ENCODE measurements around the gene TLCD2. TPM values are rescaled to one million over a fixed set of nuclear protein-coding genes. Genes with fewer than 3 reads are reported as not detected.

TLCD2 gene
- total and polyA plus RNA-seq, 2 of the 13 experiments (the other 11 are each of a cell fraction or from before 2014, with no cell fraction given) = 0.90 to 1.1 TPM

DNA sequence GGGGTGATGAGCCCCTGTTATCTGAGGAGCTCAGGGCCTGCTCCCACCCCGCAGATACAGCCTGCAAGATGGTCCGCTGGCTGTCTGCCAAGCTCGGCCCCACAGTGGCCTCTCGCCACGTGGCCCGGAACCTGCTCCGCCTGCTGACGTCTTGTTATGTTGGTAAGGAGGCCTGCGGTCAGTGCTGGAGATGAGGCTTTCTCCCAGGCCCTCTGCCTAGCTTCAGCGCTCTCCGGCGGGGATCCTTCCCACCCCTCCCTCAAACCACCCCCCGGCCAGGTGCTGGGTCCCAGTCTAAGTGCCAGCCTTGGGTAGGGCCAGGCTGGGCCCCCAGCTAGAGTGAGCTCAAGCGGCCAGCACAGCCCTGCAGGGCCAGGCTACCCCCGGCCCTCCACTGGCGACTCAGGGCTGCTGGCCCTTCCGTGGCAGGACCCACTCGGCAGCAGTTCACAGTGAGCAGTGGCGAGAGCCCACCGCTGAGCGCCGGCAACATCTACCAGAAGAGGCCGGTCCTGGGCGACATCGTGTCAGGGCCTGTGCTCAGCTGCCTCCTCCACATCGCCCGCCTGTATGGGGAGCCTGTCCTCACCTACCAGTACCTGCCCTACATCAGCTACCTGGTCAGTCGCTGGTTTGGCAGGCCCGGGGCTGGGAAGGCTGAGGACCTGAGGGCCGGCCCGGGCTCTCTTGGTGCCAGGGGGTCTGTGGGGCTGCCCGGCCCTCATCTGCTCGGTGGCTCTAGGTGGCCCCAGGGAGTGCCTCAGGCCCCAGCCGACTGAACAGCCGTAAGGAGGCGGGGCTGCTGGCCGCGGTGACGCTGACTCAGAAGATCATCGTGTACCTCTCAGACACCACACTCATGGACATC is 20.4 kb upstream of the TLCD2 start (continued):
- TF ChIP-seq NCOA5 (CRISPR knock-in tag; IDR thresholded peaks at IDR 0.05) (no peak), ZNF558 (CRISPR knock-in tag; IDR thresholded peaks at IDR 0.05; ENCODE audit: borderline replicate concordance) (no peak), ZBTB38 (CRISPR knock-in tag; IDR thresholded peaks at IDR 0.05) (0 out of 2 replicates have a peak, but pooled peaks have one; percentile 27), AGO2 (optimal IDR thresholded peaks at IDR 0.05; ENCODE audit: low read depth, low read length) (peak; percentile 82), ZNF34 (CRISPR knock-in tag; IDR thresholded peaks at IDR 0.05; ENCODE audit: borderline replicate concordance) (no peak)
- TF ChIP-seq, protein P1, sequence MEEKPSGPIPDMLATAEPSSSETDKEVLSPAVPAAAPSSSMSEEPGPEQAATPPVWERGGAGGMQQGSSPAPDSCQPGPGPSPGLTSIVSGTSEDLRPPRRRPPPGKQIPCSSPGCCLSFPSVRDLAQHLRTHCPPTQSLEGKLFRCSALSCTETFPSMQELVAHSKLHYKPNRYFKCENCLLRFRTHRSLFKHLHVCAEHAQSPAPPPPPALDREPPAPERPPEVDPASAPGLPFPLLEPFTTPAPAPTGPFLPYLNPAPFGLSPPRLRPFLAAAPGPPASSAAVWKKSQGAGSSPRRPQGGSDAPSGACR (CRISPR knock-in tag; IDR thresholded peaks at IDR 0.05) = no peak
- TF ChIP-seq, protein P2, sequence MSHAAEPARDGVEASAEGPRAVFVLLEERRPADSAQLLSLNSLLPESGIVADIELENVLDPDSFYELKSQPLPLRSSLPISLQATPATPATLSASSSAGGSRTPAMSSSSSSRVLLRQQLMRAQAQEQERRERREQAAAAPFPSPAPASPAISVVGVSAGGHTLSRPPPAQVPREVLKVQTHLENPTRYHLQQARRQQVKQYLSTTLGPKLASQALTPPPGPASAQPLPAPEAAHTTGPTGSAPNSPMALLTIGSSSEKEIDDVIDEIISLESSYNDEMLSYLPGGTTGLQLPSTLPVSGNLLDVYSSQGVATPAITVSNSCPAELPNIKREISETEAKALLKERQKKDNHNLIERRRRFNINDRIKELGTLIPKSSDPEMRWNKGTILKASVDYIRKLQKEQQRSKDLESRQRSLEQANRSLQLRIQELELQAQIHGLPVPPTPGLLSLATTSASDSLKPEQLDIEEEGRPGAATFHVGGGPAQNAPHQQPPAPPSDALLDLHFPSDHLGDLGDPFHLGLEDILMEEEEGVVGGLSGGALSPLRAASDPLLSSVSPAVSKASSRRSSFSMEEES (CRISPR knock-in tag; IDR thresholded peaks at IDR 0.05) = no peak
- TF ChIP-seq, protein P3, sequence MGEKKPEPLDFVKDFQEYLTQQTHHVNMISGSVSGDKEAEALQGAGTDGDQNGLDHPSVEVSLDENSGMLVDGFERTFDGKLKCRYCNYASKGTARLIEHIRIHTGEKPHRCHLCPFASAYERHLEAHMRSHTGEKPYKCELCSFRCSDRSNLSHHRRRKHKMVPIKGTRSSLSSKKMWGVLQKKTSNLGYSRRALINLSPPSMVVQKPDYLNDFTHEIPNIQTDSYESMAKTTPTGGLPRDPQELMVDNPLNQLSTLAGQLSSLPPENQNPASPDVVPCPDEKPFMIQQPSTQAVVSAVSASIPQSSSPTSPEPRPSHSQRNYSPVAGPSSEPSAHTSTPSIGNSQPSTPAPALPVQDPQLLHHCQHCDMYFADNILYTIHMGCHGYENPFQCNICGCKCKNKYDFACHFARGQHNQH (CRISPR knock-in tag; IDR thresholded peaks at IDR 0.05) = no peak

DNA sequence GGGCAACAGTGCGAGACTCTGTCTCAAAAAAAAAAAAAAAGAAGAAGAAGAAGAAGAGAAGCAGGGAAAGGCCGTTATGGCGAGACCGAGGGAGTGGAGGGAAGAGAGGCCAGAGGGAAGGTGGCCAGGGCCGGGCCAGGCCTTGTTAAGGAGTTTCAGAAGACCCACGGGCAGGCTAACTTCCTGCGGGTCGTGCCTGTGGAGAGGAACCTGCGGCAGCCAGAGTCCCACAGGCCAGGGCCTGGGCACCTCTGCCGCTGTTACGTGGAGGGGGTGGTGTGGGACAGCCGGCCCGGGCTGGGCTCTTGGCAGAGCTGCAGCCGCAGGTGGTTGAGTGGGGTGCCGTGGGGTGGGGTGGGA is 19.8 kb upstream of the TLCD2 start:
- FAIRE-seq = no peak
- Histone ChIP-seq H3K79me2 (ENCODE audit: insufficient read depth, low read length) (peaks cover 23% of the 10 kb centered on the region), H3K27ac (ENCODE audit: extremely low read length, insufficient read depth, low read length) (no peak overlapping the region), H3K4me3 (replicated peaks in 1 of 3; ENCODE audit: insufficient read depth in 1 of 3, low read depth in 2 of 3, low read length in 3 of 3) (no peak overlapping the region), H3K4me1 (ENCODE audit: insufficient read depth, low read length) (peaks cover 49% of the 10 kb centered on the region), H3K36me3 (replicated peaks in 1 of 2; ENCODE audit: control insufficient read depth in 1 of 2, insufficient read depth in 2 of 2, low read length in 2 of 2) (peaks cover 0 to 1% of the 10 kb centered on the region in 2 experiments; a peak in 4 of 5 replicates), H3K27me3 (ENCODE audit: control insufficient read depth in 1 of 2, insufficient read depth in 2 of 2, low read length in 2 of 2) (no peaks in the 10 kb centered on the region), H3K9me3 (ENCODE audit: low read length) (no peaks in the 10 kb centered on the region), H3K4me2 (ENCODE audit: low read depth, low read length) (no peak overlapping the region), H4K20me1 (ENCODE audit: insufficient read depth, low read length) (no peaks in the 10 kb centered on the region), H2AFZ (ENCODE audit: low read length) (no peak overlapping the region), H3K9ac (ENCODE audit: insufficient read depth, low read depth, low read length) (no peak overlapping the region)
- DNase-seq (ENCODE audit: low spot score) = no peak
- POLR2A ChIA-PET = interaction anchor here (2.0 to 17.5 kb wide), 3 partner anchors 14 to 33 kb away, joined by 5 to 299 read pairs (median 44); partner anchors contain the start of genes SERPINF1 and SERPINF2
- CTCF ChIA-PET (ENCODE audit: low intra/inter-chr PET ratio, low total read pairs) = no interaction called here
- TF ChIP-seq, protein P4, sequence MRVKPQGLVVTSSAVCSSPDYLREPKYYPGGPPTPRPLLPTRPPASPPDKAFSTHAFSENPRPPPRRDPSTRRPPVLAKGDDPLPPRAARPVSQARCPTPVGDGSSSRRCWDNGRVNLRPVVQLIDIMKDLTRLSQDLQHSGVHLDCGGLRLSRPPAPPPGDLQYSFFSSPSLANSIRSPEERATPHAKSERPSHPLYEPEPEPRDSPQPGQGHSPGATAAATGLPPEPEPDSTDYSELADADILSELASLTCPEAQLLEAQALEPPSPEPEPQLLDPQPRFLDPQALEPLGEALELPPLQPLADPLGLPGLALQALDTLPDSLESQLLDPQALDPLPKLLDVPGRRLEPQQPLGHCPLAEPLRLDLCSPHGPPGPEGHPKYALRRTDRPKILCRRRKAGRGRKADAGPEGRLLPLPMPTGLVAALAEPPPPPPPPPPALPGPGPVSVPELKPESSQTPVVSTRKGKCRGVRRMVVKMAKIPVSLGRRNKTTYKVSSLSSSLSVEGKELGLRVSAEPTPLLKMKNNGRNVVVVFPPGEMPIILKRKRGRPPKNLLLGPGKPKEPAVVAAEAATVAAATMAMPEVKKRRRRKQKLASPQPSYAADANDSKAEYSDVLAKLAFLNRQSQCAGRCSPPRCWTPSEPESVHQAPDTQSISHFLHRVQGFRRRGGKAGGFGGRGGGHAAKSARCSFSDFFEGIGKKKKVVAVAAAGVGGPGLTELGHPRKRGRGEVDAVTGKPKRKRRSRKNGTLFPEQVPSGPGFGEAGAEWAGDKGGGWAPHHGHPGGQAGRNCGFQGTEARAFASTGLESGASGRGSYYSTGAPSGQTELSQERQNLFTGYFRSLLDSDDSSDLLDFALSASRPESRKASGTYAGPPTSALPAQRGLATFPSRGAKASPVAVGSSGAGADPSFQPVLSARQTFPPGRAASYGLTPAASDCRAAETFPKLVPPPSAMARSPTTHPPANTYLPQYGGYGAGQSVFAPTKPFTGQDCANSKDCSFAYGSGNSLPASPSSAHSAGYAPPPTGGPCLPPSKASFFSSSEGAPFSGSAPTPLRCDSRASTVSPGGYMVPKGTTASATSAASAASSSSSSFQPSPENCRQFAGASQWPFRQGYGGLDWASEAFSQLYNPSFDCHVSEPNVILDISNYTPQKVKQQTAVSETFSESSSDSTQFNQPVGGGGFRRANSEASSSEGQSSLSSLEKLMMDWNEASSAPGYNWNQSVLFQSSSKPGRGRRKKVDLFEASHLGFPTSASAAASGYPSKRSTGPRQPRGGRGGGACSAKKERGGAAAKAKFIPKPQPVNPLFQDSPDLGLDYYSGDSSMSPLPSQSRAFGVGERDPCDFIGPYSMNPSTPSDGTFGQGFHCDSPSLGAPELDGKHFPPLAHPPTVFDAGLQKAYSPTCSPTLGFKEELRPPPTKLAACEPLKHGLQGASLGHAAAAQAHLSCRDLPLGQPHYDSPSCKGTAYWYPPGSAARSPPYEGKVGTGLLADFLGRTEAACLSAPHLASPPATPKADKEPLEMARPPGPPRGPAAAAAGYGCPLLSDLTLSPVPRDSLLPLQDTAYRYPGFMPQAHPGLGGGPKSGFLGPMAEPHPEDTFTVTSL (CRISPR knock-in tag; IDR thresholded peaks at IDR 0.05; ENCODE audit: borderline replicate concordance) = no peak
- peak; percentile 18; the same call in 1 of the 2 replicates for TF ChIP-seq RBFOX2 (IDR thresholded peaks at IDR 0.05; ENCODE audit: low read depth, low read length)
- ATAC-seq = no peak
- in situ Hi-C loops (cut with HindIII; ENCODE audit: extremely low pct_ligation_motif_present, low pct_unique_long_range_greater_than_20kb) = no loop called here
- BruUV-seq (replicated peaks) = no TSS peak
- intact Hi-C loops (cut with micrococcal nuclease; ENCODE audit: unreplicated experiment) = no loop called here
- WGBS (ENCODE audit: low lambda C conversion rate) = 97% methylated on average over 9 of the region's 15 CpGs

Measured in HepG2 (cell line).